B cell (primary cell): Measurements from ENCODE around the gene OR9A4.

Source experiments
- EZH2 ChIP-seq: IDR thresholded peaks from 2 replicates; pipeline ENCODE4 v1.6.1; 2012; ENCODE audit warnings: borderline replicate concordance, low read depth, mild to moderate bottlenecking, moderate library complexity, low read length; ENCODE audit not compliant: insufficient read depth, poor library complexity, severe bottlenecking
- TF ChIP-seq, protein P1 (sequence below): fragments of 200-600 bp; IDR thresholded peaks from one replicate; pipeline ENCODE4 v1.8.0; 2022; ENCODE audit warnings: antibody characterized with exemption, mild to moderate bottlenecking

GRCh38 chr7:141889321-141889720, 26.9 kb upstream of the OR9A4 start:
- TF ChIP-seq, protein P1, sequence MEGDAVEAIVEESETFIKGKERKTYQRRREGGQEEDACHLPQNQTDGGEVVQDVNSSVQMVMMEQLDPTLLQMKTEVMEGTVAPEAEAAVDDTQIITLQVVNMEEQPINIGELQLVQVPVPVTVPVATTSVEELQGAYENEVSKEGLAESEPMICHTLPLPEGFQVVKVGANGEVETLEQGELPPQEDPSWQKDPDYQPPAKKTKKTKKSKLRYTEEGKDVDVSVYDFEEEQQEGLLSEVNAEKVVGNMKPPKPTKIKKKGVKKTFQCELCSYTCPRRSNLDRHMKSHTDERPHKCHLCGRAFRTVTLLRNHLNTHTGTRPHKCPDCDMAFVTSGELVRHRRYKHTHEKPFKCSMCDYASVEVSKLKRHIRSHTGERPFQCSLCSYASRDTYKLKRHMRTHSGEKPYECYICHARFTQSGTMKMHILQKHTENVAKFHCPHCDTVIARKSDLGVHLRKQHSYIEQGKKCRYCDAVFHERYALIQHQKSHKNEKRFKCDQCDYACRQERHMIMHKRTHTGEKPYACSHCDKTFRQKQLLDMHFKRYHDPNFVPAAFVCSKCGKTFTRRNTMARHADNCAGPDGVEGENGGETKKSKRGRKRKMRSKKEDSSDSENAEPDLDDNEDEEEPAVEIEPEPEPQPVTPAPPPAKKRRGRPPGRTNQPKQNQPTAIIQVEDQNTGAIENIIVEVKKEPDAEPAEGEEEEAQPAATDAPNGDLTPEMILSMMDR, result no peak
- no peak for TF ChIP-seq EZH2
